GM10266 (cell line): Measurements from ENCODE around the gene LRP2.

Experiments used
- DNase-seq: peaks from one replicate; pipeline ENCODE4 v3.0.0; 2012; ENCODE audit errors: extremely low spot score
- TF ChIP-seq, protein P1 (sequence below): IDR thresholded peaks from 2 replicates; pipeline ENCODE4 v1.5.1; 2012; ENCODE audit warnings: mild to moderate bottlenecking, low read depth; ENCODE audit not compliant: control insufficient read depth, insufficient read depth; ENCODE audit errors: missing control alignments

Gene LRP2

DNA sequence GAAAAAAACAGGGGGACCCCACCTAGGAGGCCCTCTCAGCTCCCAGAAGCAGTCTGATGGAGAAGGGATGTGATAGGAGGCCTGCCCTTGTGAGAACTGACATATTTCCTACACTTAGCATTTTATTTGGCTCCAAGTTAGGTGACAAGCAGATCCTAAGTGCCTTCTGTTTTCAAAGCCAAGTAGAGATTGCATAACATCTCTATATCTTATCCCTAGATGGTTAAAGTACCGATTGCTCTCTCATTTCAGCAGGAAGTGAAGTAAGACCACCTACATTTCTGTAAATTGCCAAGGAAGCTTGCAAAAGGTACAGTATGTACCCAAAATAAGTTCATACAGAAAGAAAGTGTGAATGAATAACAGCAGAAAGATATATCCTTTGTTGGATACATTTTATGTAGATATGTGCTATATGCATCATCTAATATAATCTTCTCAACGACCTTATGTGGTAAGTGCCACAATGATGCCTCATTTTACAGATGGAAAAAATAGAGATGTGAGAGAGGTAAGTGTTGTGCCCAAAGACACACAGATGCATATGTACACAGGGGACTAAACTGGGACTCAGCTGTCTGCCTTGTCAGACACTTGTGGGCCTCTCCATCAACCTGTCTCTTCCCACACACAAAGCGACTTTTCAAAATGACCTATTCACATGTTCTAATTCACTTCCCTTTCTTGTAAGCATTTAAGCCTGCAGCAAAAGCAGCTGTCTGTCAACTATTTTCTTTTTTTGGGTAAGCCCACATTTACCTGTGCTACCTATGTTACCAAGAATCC, 254.0 kb downstream of the LRP2 start:
- TF ChIP-seq, protein P1, sequence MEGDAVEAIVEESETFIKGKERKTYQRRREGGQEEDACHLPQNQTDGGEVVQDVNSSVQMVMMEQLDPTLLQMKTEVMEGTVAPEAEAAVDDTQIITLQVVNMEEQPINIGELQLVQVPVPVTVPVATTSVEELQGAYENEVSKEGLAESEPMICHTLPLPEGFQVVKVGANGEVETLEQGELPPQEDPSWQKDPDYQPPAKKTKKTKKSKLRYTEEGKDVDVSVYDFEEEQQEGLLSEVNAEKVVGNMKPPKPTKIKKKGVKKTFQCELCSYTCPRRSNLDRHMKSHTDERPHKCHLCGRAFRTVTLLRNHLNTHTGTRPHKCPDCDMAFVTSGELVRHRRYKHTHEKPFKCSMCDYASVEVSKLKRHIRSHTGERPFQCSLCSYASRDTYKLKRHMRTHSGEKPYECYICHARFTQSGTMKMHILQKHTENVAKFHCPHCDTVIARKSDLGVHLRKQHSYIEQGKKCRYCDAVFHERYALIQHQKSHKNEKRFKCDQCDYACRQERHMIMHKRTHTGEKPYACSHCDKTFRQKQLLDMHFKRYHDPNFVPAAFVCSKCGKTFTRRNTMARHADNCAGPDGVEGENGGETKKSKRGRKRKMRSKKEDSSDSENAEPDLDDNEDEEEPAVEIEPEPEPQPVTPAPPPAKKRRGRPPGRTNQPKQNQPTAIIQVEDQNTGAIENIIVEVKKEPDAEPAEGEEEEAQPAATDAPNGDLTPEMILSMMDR: no peak
- DNase-seq: no peak

DNA sequence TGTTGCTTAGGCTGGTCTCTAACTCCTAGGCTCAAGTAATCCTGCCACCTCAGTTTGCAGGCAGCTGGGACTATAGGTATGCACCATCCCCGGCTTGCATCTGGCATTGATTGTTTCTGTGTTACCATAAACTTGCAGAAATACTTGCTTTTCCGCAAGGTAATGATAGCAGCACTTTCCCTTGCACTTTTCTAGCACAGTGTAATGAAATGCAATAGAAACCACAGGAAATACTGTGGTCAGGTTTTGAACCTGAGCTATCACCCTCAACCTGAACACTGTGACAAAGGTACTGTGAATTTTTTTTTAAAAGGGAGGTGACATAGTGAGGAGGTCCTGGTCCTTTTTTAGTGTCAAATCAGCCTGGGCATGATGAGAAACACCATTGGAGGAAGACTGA, 254.7 kb downstream of the LRP2 start:
- no peak for DNase-seq
- TF ChIP-seq, protein P1: no peak

DNA sequence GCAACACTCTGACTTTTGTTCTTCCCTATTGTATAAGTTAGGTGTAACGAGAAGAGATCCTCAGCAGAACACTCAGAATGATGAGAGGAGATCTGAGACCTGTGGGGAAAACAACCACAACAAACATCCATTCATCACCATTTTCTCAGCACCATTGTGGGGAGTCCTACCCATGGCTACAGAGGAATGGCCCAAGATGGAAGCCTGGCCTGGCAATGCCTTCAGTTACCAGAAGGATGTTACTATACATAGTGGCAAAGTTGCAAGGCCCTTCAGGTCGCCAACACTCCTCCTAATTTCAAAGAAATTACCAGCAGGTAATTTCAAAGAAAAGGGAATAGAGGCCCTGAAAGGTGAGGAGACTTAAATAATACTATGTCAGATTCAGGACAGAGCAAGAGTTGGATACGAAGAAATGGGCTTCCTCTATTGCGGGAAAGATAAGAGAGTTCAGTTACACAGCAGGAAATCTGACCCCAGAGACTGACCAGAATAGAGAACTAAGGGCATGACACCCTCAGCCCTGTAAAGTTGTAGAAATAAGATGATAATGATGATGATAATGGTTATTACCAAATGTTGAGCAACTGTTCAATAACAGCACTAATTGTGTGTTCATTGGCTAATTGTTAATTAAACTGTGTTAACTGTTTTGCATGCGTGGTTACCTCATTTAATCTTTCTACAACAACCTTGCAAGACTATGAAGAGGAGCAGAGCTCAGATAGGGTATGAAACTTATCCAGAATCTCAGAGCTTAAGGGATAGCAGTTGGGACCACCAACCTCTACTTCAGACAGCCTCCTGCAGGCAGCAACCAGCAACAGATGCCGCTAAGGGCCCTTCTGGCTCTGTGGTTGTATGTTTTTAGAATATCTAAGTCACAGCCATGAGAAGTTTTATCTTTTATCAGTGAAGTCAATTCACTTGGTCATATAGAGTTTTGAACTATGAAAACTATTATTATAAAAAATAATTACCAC, 255.5 kb downstream of the LRP2 start:
- DNase-seq: no peak
- TF ChIP-seq, protein P1: no peak

DNA sequence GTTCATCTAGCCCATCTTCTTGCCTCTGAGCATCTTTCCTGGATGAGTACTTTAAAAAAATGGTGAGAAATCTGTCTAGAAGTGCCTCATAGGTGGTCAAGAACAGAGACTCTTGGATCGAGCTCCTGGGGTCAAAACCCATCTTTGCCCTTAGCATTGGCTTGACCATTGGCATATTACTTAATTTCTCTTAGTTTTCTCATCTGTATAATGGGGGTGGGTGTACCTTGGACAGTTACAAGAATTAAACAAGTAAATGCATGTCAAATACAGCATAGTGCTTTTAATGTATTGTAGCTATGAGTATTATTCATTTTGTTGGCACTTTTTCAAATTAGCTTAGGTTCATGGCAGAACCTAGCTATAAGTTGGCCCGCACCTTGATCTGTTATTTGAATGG, 256.2 kb downstream of the LRP2 start:
- TF ChIP-seq, protein P1: no peak
- no peak for DNase-seq

DNA sequence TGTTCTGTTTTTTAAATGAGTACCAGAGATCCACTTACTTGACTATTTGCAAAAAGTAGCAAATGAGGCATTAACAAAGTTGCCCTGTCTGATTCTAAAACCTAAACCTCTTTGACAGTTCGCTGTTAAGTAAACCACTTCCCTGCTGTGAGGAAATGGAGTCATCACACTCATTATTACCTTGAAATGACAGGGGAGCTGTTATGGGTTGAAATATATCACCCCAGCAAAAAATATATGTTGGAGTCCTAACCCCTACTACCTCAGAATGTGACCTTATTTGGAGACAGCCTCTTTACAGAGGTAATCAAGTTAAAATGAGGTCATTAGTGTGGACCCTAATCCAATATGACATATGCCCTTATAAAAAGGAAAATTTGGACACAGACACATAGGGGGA, 256.9 kb downstream of the LRP2 start:
- DNase-seq: no peak
- TF ChIP-seq, protein P1: no peak

DNA sequence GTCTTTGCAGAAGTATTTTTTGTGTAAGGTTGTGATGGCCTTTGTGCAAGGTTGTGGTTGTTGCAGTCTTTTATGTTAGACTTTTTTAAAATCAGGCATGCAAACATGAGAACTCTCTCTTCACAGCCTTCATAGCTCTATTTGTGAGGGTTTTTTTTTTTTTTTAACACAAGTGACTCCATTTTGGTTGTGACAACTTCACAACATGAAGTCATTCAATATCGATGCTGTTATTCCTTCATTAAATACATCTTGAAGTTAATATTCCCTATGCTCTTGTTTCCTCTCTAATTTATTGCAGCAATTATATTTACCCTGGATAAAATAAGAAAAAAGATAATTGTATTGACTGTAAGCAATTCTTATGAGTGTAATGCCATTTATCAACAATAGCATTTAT, 257.5 kb downstream of the LRP2 start:
- TF ChIP-seq, protein P1: no peak
- no peak for DNase-seq
